HG03135 (cell line): ENCODE results near the gene SLC3A2.

Source experiments
- ATAC-seq: cut with Tn5 transposase; IDR thresholded peaks from one replicate; pipeline ENCODE4 v1.9.1; 2021; ENCODE audit warnings: mild to moderate bottlenecking, moderate library complexity; ENCODE audit not compliant: unreplicated experiment

The SLC3A2 gene

DNA sequence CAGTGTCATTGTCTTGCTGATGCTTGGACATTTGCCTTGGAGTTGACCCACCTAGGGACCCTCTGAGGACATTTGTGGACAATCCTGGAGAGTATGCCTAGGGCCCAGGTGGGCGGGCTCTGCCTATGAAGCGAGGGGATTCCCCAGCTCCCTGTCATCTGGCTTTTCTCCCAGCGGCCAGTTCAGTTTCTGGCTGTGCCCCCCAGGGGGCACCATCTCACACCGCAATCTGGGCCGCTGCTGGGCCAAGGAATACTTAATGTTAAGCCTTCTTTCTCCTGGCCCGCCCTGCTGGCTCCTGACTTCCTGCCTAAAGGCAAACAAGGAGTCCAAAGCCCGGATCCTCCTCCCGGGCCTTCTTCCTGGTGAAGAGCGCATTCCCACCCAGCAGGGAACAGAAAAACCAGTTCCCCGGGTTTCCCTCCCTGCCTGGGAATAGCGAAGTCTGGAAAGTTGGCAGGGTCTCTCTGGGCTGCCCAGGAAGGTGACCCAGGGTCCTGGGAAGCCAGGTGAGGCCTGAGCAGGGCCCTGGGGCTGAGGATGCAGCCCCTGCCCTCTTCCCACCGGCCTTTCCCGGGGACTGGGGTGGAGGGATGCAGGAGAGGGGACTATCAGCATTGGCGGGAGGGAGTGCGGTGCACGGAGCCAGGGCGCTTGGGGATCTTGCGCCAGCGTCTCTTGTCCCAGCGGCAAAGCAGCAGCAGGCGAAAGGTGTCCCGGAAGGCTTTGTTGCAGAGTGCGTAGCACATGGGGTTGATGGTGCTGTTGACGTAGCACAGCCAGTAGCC is 28.6 kb downstream of the SLC3A2 start:
- no peak for ATAC-seq

DNA sequence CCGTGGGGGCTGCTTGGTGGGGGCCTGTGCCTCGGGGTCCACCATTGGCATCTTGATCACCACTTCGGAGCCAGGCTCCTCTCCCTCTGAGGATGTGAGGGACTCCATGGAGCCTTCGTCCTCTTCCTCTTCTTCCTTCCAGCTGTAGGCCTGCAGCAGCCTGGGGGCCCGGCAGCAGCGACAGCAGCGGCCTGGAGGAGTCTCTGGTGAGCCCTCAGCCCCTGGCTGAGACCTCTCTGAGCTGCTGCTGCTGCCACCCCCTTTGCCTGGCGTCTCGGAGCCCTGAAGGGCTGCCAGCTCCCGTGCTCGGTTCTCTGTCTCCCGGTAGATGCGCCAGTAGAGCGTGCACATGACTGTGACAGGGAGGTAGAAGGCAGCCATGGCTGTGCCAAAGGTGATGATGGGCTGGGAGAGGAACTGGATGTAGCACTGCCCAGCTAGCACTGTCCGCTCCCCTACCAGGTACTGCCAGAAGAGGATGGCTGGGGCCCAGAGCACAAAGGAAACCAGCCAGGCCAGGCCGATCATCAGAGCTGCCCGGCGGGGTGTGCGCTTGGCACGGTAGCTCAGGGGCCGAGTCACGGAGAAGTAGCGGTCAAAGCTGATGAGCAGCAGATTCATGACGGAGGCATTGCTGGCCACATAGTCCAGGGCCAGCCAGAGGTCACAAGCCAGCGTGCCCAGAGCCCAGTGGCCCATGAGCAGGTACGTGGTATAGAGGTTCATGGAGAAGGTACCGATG is 29.6 kb downstream of the SLC3A2 start:
- ATAC-seq = no peak

DNA sequence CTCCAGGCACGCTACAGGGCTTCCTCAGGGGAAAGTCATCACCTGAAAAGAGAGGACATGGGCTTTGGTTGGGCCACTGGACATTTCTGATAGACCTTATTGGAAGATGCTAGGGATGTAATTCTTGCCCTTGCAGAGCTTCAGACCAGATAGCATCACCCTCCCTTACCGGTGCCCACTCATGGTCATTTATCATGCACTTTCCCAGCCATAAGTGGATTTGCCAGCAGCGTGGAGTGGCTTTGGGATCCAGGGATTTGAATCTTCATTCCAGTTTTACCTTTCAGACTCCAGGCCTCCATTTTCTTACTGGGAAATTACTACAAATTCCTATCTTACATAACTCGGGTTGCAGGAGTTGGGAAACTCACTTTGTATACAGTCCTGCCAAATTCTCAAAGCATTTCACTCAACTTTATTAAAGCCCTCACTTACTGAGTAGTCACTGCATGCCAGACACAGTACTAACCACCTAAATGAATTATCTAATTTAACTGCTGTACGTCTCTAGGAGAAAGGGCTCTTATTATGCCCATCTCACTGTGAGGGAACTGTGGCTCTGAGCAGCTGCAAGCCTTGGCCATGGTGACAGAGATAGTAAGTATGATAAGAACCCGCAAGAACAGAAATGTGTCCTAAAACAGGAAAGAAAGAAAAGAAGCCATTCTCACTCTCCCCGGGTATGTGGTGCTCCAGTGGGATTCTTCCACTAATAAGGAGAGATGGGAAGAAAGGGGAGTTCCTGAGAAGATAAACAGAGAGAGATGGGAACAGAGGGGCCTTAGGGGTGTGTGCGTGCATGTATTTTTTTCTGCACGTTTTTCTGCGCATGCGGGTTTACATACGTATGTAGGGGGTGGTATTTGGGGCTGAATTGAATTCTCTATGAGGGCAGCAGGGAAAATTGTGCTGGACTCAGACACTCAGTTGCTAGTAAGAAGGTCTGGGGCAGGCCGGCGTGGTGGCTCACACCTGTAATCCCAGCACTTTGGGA is 30.7 kb downstream of the SLC3A2 start:
- no peak for ATAC-seq

DNA sequence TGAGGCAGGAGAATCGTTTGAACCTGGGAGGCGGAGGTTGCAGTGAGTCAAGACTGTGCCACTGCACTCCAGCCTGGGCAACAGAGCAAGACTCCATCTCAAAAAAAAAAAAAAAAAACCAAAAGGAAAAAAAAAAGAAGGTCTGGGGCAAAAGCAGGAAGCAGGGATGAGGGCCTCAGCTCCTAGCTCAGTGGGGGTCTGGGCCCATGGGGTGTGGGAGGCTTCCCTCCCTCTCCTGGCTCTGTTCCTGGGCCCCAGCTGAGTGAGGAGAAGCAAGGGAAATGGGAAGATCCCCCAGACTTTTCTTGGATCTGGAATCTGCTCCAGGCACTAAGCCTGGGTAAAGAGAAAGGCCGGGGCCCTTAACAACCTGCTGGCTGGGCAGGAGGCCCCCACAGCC is 31.6 kb downstream of the SLC3A2 start:
- no peak for ATAC-seq

DNA sequence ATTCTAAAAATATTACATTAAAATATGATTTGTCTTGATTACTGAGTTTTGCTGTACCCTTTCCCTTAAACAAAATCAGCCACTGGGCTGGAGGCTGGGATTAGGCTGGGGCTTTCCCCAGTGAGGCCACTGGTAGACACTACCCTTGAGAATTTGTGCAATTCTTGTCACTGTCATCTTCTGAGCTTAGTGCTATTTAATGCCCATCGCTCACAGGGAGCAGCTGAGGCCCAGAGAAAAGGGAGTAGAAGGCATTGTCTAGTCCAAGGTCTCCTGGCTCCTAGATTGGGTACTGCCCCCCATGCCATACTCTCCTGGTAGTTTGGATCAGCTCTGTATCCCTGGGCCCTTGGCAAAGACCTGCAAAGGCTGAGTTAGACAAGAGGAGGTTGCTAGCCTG is 33.7 kb downstream of the SLC3A2 start:
- ATAC-seq = no peak

DNA sequence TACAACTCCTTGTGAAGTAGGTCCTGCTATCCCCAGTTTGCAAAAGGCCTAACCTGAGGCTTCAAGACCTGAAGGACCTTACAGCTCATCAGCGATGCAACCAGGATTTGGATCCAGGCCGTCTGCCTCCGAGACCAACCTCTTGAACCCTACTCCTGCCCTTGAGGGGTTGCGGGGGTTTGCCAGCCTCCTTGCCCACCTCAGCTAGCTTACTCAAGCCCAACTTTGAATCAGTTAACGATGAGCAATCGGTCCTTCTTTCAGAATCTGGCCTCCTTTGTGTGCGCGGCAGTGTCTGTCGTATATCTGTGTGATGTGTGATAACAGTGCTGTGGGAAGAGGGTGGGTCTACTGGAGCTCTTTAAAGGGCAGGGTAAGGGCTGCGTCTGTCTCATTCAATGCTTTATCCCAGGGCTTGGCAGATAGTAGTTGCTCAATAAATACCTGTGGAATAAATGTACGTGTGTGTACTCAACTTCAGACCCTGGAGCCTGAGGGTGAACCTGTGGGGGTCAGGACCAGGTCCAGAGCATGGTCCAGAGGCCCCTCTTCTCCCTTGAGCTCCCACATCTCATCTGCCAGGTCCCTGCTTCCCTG is 37.3 kb downstream of the SLC3A2 start:
- no peak for ATAC-seq

DNA sequence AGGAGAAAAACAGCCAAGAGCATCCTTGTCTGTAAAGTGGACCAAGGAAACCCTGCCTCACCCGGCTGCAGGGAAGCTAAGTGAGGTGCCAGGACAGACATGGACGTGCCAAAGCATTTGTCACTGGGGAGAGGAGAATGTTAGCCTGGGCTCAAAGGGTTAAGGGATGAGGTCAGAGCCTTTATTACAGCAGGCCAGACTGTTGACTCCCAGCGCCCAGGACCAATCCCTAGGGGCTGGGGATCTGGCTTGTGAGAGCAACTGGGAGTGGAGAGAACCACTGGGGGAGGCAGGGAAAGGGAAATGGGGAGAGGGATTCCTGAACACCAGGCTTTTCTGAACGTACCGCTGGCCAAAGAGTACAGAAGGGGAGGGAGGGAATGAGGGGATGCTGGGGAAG is 37.8 kb downstream of the SLC3A2 start:
- ATAC-seq = no peak

DNA sequence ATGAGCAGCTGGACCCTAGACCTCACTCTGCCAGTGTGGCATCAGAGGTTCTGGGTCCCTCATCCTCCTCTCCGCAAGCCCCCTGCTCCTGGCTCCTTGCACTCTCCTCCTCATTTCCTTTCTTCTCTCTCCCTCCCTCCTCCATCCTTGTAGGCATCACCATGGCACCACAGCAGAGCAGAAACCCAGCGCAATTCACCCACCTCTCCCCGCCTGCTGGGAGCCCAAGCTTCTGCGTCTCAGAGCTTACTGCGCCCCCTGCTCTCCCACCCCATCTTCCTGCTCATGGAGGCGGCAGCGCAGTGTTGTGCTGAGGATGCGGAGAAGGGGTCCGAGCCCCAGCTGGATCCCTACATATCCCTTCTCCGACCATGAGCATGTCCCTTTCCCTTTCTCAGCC is 38.8 kb downstream of the SLC3A2 start:
- ATAC-seq = no peak

DNA sequence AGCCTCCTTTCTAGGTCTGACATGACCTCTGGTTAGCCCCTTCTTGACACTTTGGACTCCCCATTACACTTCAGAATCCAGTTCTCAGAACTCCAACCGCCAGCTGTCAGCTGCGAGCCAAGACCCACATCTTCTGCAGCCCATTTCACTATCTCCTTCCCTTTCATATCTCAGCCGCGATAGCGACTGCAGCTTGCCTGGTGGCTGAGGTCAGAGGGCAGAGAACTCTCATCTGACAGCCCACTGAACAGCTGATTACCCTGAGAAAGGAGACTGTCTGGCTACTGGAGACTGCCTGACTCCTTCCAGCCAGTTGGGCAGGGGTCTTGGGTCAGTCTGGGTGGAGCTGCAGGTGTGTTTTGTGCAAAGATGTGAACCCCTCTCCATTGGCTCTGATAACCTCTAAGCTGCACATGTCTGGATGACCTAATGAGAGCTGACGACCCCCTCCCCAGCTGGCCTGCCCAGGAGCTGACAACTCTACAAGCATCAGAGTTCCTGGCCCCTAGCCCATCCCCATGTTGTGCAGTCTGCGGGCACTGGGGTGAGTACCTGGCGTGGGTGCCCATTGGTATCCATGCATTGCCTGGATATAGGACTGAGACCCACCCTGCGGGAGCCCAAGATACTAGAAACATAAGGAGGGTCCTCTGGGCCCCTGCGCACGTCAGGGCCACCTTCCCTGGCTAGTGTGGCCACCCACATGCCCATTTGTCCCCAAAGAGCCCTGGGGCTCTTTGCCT is 39.4 kb downstream of the SLC3A2 start:
- no peak for ATAC-seq

DNA sequence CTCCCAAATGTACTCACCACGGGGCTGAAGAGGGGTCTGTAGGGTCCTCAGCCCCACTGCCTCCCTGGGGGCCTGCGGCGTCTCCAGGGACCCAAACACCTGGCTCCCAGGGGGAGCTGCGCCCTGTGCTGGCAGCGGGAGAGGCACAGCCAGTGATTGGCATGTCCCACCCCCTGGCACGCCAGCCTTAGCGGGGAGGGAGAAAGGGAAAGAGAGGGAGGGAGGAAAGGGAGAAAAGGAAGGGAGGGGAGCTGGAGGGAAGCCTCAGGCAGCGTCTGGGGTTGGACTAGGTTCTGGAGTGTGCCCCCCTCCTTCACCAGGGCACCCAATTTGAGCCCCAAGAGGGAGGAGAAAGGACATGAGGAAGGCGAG is 40.5 kb downstream of the SLC3A2 start, which contains the start of gene CHRM1:
Gene CHRM1 (minus strand): TSS at position 163 of the 372 bp plus-strand sequence. CDS start 10,263 bp downstream, outside the sequence.
- ATAC-seq = no peak

DNA sequence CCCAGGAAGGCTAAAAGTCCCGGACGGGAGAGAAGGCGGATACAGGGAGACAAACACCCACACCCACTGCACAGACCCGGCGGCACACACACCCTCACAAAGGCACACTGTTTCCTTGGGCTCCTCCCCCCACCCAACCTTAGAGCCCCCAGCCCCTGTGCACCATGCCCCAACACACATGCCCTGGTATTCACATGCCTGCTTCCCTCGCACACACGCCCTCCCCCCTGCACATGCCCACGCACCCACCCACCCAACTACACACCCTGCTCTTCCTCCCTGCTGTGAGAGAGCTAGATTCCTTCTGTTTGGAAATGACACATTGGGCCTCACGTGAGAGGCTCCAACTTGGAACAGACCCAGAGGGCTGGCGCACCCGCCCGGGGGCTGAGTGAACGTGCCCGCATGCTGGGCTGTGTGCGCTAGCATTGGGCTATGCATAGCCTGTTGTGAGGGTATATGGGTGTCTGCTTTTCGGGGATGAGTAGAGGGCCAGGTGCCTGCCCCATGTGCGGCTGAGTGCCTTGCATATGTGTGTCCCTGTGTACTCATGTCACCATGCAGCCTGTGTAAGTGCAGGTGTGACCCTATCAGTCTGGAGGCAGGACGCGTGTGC is 41.0 kb downstream of the SLC3A2 start:
- ATAC-seq = no peak

DNA sequence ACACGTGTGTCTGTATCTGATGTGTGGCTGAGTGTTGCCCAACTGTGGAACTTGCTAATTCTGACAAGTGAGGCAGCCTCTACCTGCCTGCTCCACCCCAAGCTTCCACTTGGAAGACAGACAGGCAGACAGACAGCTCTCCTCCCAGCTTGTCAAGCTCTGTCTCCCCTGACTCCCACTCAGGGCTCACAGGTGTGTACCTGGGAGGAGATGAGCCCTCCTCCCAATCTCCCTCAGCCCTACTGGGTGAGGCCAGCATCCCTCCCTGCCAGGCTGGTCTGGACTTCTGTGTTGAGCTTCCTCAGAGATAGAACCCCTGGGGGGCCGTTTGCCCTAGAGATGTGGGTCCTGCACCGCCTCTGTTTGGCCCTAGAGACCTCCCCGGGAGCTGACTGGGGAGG is 41.5 kb downstream of the SLC3A2 start:
- ATAC-seq = no peak

DNA sequence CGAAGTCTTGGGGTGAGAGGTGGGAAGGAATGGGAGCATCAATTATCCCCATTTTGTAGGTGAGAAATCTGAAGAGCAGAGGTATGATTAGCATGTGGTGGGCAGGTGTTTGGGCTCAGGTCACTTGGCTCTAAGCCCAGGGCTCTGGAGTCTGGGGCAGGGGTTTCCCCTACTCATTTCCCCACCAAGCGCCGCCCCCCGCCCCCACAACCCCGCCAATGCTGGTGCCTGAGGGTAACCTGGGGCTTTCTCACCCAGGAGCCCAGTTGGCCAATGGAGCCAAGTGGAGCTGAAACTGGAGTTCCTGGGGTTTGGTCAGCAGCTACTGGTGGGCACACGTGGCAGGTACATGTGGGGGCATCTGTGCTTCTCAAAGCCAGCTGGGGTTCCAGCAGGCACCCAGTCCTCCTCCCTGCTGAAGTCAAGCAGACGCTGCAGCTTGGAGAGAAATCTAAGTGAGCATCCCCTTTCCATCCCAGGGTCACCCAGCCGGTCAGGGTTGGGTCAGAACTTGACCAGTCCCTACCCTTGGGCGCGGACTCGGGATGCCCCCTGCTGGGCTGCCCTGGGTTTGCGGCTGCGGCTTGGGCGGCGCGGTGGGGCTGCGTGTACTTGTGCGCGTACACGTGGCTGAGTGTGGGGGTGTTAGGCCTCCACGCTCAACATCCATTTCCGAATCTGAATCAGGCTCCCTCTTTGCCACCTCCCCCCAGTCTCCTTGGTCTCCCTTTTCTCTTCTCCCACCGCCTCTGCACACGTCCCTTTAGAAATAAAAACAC is 42.1 kb downstream of the SLC3A2 start:
- no peak for ATAC-seq

DNA sequence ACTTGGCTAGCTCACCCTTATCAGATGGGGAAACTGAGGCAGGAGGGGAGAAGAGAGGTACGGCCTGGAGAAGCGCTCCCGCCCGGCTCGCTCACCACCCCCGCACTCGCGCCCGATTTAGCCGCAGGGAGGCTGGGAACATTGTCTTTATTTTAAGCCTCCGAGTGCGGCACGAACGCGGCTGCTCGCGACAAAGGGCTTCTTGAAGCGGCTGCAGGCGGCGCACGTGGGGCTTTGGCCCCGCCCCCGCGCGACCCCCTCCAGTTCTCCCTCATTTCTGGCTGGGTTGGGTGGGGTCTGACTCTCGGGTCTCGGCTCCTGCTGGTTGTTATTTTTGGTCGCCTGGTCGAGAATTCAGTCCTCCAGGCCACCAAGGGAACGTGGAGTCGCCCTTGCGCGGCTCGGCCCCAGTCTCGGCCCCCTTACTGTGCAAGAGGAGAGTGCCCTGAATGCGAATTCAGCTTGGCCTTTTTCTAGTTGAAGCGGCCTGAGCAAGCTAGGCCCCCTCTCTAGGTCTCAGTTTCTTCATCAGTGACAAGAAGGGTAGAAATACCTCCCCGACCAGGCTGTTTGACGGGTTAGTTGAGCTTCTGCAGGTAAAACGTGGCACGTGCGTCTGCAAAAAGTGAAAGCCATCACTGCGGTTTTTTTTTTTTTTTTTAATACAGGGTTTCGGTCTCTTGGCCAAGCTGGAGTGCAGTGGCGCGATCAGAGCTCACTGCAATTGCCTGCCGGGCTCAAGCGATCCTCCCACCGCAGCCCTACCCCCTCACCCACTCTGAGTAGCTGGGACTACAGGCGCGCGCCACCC is 43.1 kb downstream of the SLC3A2 start:
- ATAC-seq = no peak

DNA sequence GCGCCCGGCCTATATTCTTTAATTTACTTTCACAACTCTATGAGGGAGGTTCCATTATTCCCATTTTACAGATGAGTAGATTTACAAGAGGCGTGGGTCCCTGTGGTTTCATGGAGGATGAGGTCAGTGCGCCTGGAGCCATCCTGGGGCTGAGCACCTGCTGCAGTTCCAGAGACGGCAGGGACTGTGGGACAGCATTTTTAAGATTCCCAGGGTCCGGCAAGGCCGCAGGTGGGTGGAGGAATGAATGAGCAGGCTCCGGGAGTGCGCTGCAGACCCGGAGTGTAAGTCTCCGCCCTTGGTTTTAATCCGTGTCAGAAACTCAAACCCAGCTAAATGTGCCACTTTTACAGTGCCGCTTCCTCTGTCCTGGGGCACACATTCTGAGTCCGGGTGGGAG is 44.6 kb downstream of the SLC3A2 start:
- no peak for ATAC-seq

DNA sequence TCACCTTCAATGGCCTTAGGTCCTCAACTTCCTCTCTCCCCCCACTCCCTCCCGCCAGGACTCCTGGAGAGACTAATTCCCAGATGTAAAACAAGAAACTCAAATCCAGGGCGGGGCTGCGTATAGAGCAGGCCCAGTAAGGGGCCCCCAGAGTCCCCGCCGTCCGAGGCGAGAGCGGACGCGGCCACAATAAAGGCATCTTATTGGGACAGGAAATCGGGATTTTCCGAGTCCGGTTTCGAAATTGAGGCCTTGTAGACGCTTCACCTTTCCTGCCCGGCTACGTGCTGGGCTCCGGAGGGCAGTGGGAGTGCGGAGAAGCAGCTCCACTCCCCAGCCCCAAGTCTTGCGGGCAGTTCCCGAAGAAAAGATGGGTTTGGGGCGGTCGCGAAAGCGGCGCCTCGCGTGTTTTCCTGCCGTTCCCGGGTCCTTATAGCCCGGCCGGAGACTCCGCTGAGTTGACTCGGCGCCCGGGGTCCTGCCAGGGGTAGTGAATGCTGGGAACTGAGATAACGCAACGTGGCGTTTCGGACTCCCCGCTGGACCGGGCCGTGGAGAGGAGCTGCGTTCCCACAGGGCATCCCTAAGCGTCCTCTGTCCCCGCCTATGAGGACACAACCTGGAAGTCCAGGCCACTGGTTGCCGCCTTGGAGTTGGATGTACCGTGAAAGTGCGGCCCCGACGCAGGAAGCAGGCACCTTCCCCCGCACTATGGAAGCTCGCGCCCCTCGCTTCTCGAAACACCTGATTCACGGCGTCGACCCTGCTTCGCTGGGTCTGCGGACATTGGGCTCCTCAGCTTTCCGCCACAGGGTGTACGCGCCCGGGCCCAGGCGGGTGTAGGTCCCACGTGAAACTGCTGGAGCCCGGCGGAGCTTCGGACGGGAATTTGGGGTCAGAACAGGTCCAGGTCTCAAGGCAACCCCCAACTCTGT is 45.3 kb downstream of the SLC3A2 start:
- ATAC-seq = no peak
